Upper lobe of left lung (tissue), 6 donors: ENCODE data around the gene LRRC1. TPM values are rescaled to one million over a fixed set of nuclear protein-coding genes. Genes with fewer than 3 reads are reported as not detected.

Experiments
- ATAC-seq, 2 donors: fragments of 200-7000 bp; cut with Tn5 transposase; one replicate each; pipeline ENCODE4 v1.9.1; 2022; ENCODE audit warnings: mild to moderate bottlenecking in 2 of 2, moderate library complexity in 2 of 2; ENCODE audit not compliant: low FRiP score in 2 of 2
- DNase-seq, 2 donors: peaks; one replicate each; pipeline ENCODE4 v3.0.0-alpha.2; 2019 to 2020
- H3K27ac ChIP-seq, 4 donors: fragments of 200-600 bp; sonication (generic); one replicate each; pipeline ENCODE4 v1.5.1; 2016 to 2019
- H3K27me3 ChIP-seq, 4 donors: fragments of 200-600 bp; sonication (generic); one replicate each; pipeline ENCODE4 v1.5.1; 2017 to 2019
- H3K36me3 ChIP-seq, 4 donors: fragments of 200-600 bp; sonication (generic); one replicate each; pipeline ENCODE4 v1.5.1; 2016 to 2019
- H3K4me1 ChIP-seq, 4 donors: fragments of 200-600 bp; sonication (generic); one replicate each; pipeline ENCODE4 v1.5.1; 2018 to 2019
- H3K4me3 ChIP-seq, 4 donors: fragments of 200-600 bp; sonication (generic); one replicate each; pipeline ENCODE4 v1.5.1; 2017 to 2019; ENCODE audit warnings: mild to moderate bottlenecking in 2 of 4, moderate library complexity in 1 of 4
- H3K9me3 ChIP-seq, 4 donors: fragments of 200-600 bp; sonication (generic); one replicate each; pipeline ENCODE4 v1.5.1; 2018 to 2019
- EP300 ChIP-seq, 4 donors: sonication (generic); formaldehyde crosslinking; IDR thresholded peaks; one replicate each; pipeline ENCODE4 v1.5.1; 2017; ENCODE audit warnings: antibody characterized with exemption in 4 of 4, control low read depth in 2 of 4
- POLR2A ChIP-seq, 4 donors: fragments of 450-650 bp; IDR thresholded peaks; one replicate each; pipeline ENCODE4 v1.5.1; 2016 to 2017; ENCODE audit warnings: antibody characterized with exemption in 4 of 4, mild to moderate bottlenecking in 2 of 4
- POLR2AphosphoS5 ChIP-seq, 2 donors: sonication (generic); formaldehyde crosslinking; IDR thresholded peaks; one replicate each; pipeline ENCODE4 v1.5.1; 2017; ENCODE audit warnings: antibody characterized with exemption in 2 of 2
- WGBS, 2 donors: methylation state at CpG; one replicate each; pipeline ENCODE4 v1.1.5; 2017 to 2018; 5-methylcytosine and 5-hydroxymethylcytosine counted together
- total RNA-seq, 6 donors: library from RNA; depleted of rRNA in 4 of 6; stranded (reverse); fragments of >200 nt in 4 of 6; gene quantifications; one replicate each; pipeline versions ENCODE4 v1.1.0 to v1.2.1, GENCODE V29; 2016 to 2021
- TF ChIP-seq, protein P1 (sequence below), 6 experiments: fragments of 450-650 bp in 4 of 6; fragments of 200-600 bp in 2 of 6; sonication (generic) in 2 of 6; IDR thresholded peaks; one replicate each; pipeline ENCODE4 v1.5.1; 2016 to 2019; ENCODE audit warnings: antibody characterized with exemption in 6 of 6
- donor health status: DM: no; HTN: no; CAD: no; lungs with moderate emphysema.
- donor health status: DM: no; HTN: yes; CAD: no; lungs with severe emphysema.

LRRC1 gene
- total RNA-seq, 6 donors from 2014 or later, result 10.9 to 31.5 (median 19.4) TPM

DNA sequence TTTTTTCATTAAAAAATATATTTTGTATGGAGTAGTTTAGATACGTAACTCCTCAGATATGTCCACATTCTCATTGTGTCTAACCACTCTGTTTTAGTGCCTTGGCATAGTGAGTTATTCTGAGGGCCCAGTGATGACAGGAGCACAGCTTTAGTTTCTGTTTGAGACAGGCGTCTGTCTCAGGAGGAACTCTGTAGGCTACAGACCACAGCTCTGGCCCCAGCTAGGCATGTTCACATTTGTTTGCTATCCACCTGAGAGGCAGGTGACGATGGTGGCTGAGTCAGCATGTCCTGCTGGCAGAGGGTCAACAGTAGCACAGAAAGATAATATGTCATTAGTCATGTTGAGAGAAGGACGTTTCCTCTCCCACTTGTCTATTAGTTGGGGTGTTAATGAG lies 16.3 kb downstream of the LRRC1 start:
- Histone ChIP-seq H3K4me3 (no peak overlapping the region), H3K9me3 (no peaks in the 10 kb centered on the region), H3K27ac (no peak overlapping the region), H3K36me3 (no peaks in the 10 kb centered on the region), H3K4me1 (peaks cover 0 to 9% (median 4%) of the 10 kb centered on the region in 4 donors), H3K27me3 (no peaks in the 10 kb centered on the region)
- DNase-seq (peak in 1 of 2 donors; percentile 79), ATAC-seq (peak; percentile 22 to 65)
- no peak for TF ChIP-seq POLR2AphosphoS5 (IDR thresholded peaks at IDR 0.05)
- TF ChIP-seq POLR2A (IDR thresholded peaks at IDR 0.05), result no peak
- no peak for TF ChIP-seq EP300 (IDR thresholded peaks at IDR 0.05)
- TF ChIP-seq, protein P1, sequence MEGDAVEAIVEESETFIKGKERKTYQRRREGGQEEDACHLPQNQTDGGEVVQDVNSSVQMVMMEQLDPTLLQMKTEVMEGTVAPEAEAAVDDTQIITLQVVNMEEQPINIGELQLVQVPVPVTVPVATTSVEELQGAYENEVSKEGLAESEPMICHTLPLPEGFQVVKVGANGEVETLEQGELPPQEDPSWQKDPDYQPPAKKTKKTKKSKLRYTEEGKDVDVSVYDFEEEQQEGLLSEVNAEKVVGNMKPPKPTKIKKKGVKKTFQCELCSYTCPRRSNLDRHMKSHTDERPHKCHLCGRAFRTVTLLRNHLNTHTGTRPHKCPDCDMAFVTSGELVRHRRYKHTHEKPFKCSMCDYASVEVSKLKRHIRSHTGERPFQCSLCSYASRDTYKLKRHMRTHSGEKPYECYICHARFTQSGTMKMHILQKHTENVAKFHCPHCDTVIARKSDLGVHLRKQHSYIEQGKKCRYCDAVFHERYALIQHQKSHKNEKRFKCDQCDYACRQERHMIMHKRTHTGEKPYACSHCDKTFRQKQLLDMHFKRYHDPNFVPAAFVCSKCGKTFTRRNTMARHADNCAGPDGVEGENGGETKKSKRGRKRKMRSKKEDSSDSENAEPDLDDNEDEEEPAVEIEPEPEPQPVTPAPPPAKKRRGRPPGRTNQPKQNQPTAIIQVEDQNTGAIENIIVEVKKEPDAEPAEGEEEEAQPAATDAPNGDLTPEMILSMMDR (IDR thresholded peaks at IDR 0.05), result no peak
- WGBS, 2 donors, result 60 to 63% methylated on average over 4 of the region's 4 CpGs

DNA sequence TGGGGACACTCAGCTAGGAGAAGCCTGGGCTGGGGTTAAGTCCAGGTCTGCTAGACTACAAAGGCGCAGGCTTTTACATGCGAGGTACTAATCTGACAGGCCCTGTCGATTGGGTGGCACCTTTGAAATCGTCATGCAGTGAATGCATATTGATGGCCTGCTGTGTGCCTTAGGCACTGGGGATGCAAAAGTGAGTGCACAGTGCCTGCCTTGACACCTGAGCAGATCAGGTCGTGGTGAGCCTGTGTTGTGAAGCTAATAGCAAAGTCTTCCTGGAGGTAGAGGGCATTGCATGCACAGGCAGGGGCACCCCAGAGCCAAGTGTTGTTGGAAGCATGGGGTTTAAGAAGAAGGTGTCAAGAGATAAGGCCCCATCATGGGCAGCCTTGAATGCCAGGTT lies 16.9 kb downstream of the LRRC1 start:
- Histone ChIP-seq H3K4me3 (no peak overlapping the region), H3K27me3 (no peaks in the 10 kb centered on the region), H3K9me3 (no peaks in the 10 kb centered on the region), H3K27ac (no peak overlapping the region), H3K4me1 (peaks cover 0 to 9% (median 4%) of the 10 kb centered on the region in 4 donors), H3K36me3 (no peaks in the 10 kb centered on the region)
- WGBS, 2 donors, result 89% methylated on average over 5 of the region's 5 CpGs
- no peak for DNase-seq
- ATAC-seq, result no peak
- TF ChIP-seq EP300 (IDR thresholded peaks at IDR 0.05) (no peak), POLR2AphosphoS5 (IDR thresholded peaks at IDR 0.05) (no peak), POLR2A (IDR thresholded peaks at IDR 0.05) (no peak)
- TF ChIP-seq, protein P1 (IDR thresholded peaks at IDR 0.05), result no peak

DNA sequence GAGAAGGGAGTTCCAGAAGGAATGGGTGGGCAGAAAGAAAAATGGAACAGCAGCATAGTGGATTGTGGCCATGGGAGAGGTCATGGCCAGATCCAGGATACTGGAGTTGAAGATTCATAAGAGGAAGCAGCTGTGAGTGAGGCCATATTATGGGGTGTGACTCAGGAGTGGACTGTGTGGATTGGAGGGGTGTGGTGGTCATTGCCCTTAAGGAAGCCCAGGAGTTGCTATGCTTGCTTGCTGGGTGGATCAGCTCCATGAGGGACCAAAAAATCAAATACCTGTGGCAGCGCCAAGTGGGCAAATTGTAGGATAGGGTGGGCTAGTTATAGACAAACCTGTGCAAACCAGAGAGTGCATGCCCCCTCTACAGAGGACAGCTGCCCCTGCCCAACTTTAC lies 18.3 kb downstream of the LRRC1 start:
- DNase-seq, result no peak
- Histone ChIP-seq H3K36me3 (no peaks in the 10 kb centered on the region), H3K9me3 (no peaks in the 10 kb centered on the region), H3K27me3 (no peaks in the 10 kb centered on the region), H3K27ac (no peak overlapping the region), H3K4me1 (peaks cover 0 to 9% (median 4%) of the 10 kb centered on the region in 4 donors), H3K4me3 (no peak overlapping the region)
- WGBS, 2 donors, result 100% methylated on average over 1 of the region's 1 CpG
- peak in 1 of 2 donors; percentile 23 for ATAC-seq
- TF ChIP-seq, protein P1 (IDR thresholded peaks at IDR 0.05), result no peak
- TF ChIP-seq POLR2A (IDR thresholded peaks at IDR 0.05) (no peak), EP300 (IDR thresholded peaks at IDR 0.05) (no peak), POLR2AphosphoS5 (IDR thresholded peaks at IDR 0.05) (no peak)

DNA sequence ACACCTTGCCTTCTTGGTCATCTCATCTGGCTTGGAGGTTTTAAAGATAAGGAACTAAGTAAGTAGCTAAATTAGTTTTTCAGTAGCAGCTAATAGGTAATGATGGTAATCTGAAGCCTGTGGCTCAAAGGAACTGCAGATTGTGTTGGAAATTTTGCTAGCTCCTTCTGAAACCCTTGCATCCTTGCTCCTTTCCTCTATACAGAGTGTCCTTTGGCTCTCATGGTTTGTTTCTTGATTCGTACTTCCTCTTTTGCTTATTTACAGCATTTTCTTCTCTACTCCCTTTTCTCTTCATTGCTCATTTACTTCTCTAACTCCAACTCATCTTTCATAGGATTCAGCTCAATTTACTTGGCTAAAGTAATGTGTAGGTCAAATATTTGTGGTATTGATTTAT lies 19.0 kb downstream of the LRRC1 start:
- H3K4me1 ChIP-seq, result peaks cover 0 to 9% (median 4%) of the 10 kb centered on the region in 4 donors
- DNase-seq (no peak), ATAC-seq (no peak)
- H3K4me3 ChIP-seq, result no peak overlapping the region
- H3K27ac ChIP-seq, result no peak overlapping the region
- H3K36me3 ChIP-seq, result no peaks in the 10 kb centered on the region
- no peaks in the 10 kb centered on the region for H3K9me3 ChIP-seq
- no peaks in the 10 kb centered on the region for H3K27me3 ChIP-seq
- 54 to 73% methylated on average over 1 of the region's 1 CpG for WGBS, 2 donors
- no peak for TF ChIP-seq POLR2A (IDR thresholded peaks at IDR 0.05)
- no peak for TF ChIP-seq EP300 (IDR thresholded peaks at IDR 0.05)

DNA sequence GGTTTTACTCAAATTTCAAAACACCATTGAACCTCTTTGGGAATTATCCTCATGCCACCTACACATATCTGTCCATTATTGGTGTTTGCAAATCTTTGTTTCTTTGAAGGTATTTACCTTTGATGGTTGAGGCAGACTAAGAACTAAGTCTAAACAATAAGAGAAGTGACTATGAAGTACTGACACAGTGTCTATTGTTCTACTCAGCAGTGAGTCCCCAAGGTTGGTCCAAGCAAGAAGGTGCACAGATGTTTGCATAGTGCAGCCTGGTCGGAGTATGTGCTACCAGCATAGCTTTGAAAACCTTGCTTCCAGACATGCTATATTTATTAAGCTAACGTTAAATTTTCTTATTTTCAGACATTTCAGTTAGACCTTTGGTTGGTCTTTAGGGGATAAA lies 19.5 kb downstream of the LRRC1 start:
- no peak for DNase-seq
- WGBS, 2 donors, result 82 to 93% methylated on average over 2 of the region's 2 CpGs
- H3K9me3 ChIP-seq, result no peaks in the 10 kb centered on the region
- no peaks in the 10 kb centered on the region for H3K36me3 ChIP-seq
- H3K27me3 ChIP-seq, result no peaks in the 10 kb centered on the region
- TF ChIP-seq, protein P1 (IDR thresholded peaks at IDR 0.05), result no peak
- TF ChIP-seq POLR2AphosphoS5 (IDR thresholded peaks at IDR 0.05), result no peak
- H3K27ac ChIP-seq, result no peak overlapping the region
- no peak for ATAC-seq
- H3K4me1 ChIP-seq, result peaks cover 0 to 9% (median 4%) of the 10 kb centered on the region in 4 donors
- H3K4me3 ChIP-seq, result no peak overlapping the region
